ENCODE results near the gene TMEM179.

DNA sequence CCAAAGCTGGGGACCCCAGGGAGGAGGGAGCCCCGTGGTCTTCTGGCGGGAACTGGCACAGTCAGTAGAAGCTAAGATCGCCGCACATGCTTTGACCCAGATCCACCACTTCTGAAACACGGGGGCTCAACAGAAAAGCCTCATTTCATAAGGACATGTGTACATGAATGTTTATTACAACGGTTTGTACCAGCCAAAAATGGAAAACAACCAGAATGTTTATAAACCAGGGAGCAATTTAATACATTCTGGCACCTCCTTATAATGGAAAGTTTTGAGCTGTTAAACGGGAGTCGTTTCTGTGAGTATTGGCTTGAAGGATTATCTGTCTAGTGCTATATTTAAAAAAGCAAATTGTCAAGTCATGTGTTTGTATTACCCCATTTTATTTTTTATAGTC is 7.3 kb upstream of the TMEM179 start:
- TF ChIP-seq, protein P1, sequence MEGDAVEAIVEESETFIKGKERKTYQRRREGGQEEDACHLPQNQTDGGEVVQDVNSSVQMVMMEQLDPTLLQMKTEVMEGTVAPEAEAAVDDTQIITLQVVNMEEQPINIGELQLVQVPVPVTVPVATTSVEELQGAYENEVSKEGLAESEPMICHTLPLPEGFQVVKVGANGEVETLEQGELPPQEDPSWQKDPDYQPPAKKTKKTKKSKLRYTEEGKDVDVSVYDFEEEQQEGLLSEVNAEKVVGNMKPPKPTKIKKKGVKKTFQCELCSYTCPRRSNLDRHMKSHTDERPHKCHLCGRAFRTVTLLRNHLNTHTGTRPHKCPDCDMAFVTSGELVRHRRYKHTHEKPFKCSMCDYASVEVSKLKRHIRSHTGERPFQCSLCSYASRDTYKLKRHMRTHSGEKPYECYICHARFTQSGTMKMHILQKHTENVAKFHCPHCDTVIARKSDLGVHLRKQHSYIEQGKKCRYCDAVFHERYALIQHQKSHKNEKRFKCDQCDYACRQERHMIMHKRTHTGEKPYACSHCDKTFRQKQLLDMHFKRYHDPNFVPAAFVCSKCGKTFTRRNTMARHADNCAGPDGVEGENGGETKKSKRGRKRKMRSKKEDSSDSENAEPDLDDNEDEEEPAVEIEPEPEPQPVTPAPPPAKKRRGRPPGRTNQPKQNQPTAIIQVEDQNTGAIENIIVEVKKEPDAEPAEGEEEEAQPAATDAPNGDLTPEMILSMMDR (IDR thresholded peaks at IDR 0.05; ENCODE audit: low read depth, low read length), result no peak
- no peak for TF ChIP-seq POLR2A (IDR thresholded peaks at IDR 0.05; ENCODE audit: extremely low read depth, insufficient read length)
